Measurements from ENCODE around the gene RPA1. TPM values are rescaled to one million over a fixed set of nuclear protein-coding genes. Genes with fewer than 3 reads are reported as not detected.

RPA1 gene
- total and polyA plus RNA-seq, 8 donors: 10.3 to 57.5 (median 23.8) TPM

DNA sequence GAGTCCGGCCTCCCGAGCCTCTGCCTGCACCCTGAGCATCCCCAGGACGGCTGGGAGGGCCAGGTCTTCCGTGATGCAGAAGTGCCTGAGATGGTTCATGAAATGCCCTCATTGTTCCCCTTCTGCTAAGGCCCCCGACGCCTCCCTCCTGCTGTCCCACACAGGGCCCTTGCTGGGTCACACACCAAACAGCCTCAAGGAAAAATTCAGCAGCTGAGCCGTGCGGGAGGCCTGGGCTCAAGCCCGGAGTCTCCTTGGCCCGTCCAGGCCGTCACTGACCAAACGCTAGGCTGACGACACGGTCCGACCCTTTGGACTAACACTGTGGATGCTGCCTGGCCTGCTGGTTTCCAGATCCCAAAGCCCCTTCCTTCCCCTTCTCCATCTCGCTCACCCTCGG lies 105.1 kb downstream of the RPA1 start:
- Histone ChIP-seq H3K4me1 (peaks cover 10 to 18% (median 12%) of the 10 kb centered on the region in 4 donors), H3K27ac (no peak overlapping the region), H3K4me3 (no peak overlapping the region), H3K27me3 (no peaks in the 10 kb centered on the region), H3K9me3 (no peaks in the 10 kb centered on the region), H3K36me3 (no peaks in the 10 kb centered on the region)
- 84 to 90% (median 89%) methylated on average over 17 of the region's 17 CpGs for WGBS, 5 donors
- intact Hi-C loops (cut with DNase I; ENCODE audit: low total_unique reads): no loop called here
- DNase-seq: no peak
- TF ChIP-seq POLR2A (IDR thresholded peaks at IDR 0.05) (no peak), EP300 (IDR thresholded peaks at IDR 0.05) (no peak), POLR2AphosphoS5 (IDR thresholded peaks at IDR 0.05) (no peak)
- TF ChIP-seq, protein P1, sequence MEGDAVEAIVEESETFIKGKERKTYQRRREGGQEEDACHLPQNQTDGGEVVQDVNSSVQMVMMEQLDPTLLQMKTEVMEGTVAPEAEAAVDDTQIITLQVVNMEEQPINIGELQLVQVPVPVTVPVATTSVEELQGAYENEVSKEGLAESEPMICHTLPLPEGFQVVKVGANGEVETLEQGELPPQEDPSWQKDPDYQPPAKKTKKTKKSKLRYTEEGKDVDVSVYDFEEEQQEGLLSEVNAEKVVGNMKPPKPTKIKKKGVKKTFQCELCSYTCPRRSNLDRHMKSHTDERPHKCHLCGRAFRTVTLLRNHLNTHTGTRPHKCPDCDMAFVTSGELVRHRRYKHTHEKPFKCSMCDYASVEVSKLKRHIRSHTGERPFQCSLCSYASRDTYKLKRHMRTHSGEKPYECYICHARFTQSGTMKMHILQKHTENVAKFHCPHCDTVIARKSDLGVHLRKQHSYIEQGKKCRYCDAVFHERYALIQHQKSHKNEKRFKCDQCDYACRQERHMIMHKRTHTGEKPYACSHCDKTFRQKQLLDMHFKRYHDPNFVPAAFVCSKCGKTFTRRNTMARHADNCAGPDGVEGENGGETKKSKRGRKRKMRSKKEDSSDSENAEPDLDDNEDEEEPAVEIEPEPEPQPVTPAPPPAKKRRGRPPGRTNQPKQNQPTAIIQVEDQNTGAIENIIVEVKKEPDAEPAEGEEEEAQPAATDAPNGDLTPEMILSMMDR (IDR thresholded peaks at IDR 0.05): no peak

DNA sequence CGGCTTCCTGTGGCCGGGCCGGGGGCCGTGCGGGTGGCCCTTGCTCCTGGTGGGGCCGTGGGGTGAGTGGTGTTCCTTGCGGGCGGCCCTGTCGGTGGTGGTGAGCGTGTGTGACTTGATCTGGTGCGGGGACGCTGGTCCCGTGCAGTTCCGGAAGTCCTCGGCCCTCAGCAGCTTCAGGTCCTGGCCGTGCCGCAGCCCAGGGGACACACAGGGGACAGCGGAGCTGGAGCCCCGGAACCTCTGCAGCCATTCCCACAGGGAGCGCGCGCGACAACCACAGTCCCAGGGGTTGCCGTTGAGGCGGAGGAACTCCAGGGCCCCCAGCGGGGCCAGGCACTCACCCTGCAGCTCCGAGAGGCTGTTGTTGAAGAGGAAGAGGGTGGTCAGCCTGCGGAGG lies 107.0 kb downstream of the RPA1 start:
- TF ChIP-seq EP300 (IDR thresholded peaks at IDR 0.05) (no peak), POLR2AphosphoS5 (IDR thresholded peaks at IDR 0.05) (no peak), POLR2A (IDR thresholded peaks at IDR 0.05) (no peak)
- TF ChIP-seq, protein P1 (IDR thresholded peaks at IDR 0.05): no peak
- Histone ChIP-seq H3K9me3 (no peaks in the 10 kb centered on the region), H3K4me3 (no peak overlapping the region), H3K27ac (no peak overlapping the region), H3K27me3 (peaks cover 0 to 7% (median 0%) of the 10 kb centered on the region in 3 donors), H3K36me3 (no peaks in the 10 kb centered on the region), H3K4me1 (peaks cover 10 to 12% (median 10%) of the 10 kb centered on the region in 4 donors)
- intact Hi-C loops (cut with DNase I; ENCODE audit: low total_unique reads): no loop called here
- DNase-seq: no peak
- 85 to 95% (median 93%) methylated on average over 4 to 28 of the region's 28 CpGs for WGBS, 5 donors

DNA sequence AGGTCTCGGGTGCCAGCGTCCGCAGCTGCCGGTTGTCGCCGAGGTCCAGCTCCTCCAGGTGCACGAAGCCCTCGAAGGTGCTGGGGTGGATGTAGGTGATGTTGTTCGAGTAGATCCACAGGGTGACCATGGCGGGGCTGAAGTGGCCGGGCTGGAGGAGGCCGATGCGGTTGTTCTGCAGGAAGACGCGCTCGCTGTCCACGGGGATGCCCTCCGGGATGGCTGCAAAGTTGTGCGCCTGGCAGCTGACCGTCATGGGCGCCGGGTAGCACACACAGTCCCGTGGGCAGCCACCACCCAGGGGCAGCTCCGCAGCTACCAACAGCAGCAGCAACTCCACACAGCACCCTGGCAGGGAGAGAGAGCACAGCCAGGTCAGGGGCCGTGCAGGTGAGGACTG lies 107.7 kb downstream of the RPA1 start:
- Histone ChIP-seq H3K4me1 (peaks cover 3 to 5% (median 3%) of the 10 kb centered on the region in 4 donors), H3K27me3 (peaks cover 0 to 13% (median 0%) of the 10 kb centered on the region in 3 donors), H3K36me3 (no peaks in the 10 kb centered on the region), H3K27ac (no peak overlapping the region), H3K9me3 (no peaks in the 10 kb centered on the region), H3K4me3 (no peak overlapping the region)
- TF ChIP-seq POLR2AphosphoS5 (IDR thresholded peaks at IDR 0.05) (no peak), EP300 (IDR thresholded peaks at IDR 0.05) (no peak), POLR2A (IDR thresholded peaks at IDR 0.05) (no peak)
- TF ChIP-seq, protein P1 (IDR thresholded peaks at IDR 0.05): no peak
- 90 to 96% (median 94%) methylated on average over 12 to 25 of the region's 25 CpGs for WGBS, 5 donors
- intact Hi-C loops (cut with DNase I; ENCODE audit: low total_unique reads): no loop called here
- no peak for DNase-seq

DNA sequence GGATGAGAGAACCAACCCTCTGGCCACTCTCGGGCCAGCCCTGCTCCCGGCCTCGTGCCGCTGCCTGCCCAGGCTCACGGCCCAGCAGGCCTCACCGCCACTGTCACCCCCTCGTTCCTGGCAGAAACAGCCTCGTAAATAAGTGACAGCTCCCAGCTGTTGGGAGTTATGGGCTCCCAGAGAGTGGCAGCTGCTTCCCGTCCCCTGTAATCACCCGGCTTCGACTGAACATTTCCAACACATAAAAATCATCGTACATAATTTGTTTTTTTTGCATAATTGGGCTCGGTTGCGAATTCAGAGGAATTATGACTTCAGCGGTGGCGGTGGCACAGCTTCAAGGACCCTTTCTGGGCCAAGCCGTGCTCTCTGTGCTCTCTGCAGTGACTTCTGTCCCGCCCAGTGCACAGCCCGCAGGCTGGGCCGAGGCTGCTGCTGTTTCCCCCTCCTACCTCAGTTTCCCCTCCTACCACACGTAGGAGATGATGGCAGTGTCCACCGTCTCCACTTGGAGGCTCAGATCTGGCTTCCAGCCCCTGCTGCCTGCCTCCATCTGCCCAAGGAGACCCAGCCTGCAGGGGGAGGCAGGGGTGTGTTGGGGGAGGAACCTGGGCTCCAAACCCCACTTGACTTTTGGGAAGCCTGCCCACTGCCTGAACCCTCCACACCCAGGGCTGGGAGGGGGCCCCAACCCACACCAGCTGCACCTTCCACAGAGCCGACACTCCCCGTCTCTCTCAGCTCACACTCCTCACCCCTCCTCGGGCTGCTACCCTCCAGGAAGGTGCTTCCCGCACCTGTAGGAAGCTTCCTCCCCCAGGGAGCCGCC lies 110.4 kb downstream of the RPA1 start:
- DNase-seq: peak in 1 of 2 donors; percentile 70
- WGBS, 5 donors: 64 to 79% (median 70%) methylated on average over 26 to 27 of the region's 27 CpGs
- intact Hi-C loops (cut with DNase I; ENCODE audit: low total_unique reads): no loop called here

More for the DNA sequence above, 110.4 kb downstream of the RPA1 start:
- H3K36me3 ChIP-seq: no peaks in the 10 kb centered on the region
- no peak overlapping the region for H3K4me3 ChIP-seq
- H3K9me3 ChIP-seq: no peaks in the 10 kb centered on the region
- no peaks in the 10 kb centered on the region for H3K4me1 ChIP-seq
- H3K27me3 ChIP-seq: peaks cover 0 to 13% (median 0%) of the 10 kb centered on the region in 3 donors
- no peak for TF ChIP-seq EP300 (IDR thresholded peaks at IDR 0.05)
- TF ChIP-seq, protein P1 (IDR thresholded peaks at IDR 0.05): no peak
- H3K27ac ChIP-seq: no peak overlapping the region
